HCT116 (cell line): Measurements from ENCODE around the gene ARRDC1. TPM values are rescaled to one million over a fixed set of nuclear protein-coding genes. Genes with fewer than 3 reads are reported as not detected.
A peak's percentile ranks its signal among the peaks of the same experiment; 100 is the strongest.

Experiments
- ATAC-seq: fragments of 200-7000 bp; cut with Tn5 transposase; 2 replicates; pipeline ENCODE4 v1.9.1; 2020; ENCODE audit warnings: mild to moderate bottlenecking, moderate library complexity
- BruUV-seq: library from RNA; stranded (reverse); fragments of 400-500 nt; replicated peaks from 2 replicates; lab custom pipeline; 2021; lab: Mats Ljungman, UMichigan
- CTCF ChIA-PET: fragments of 300-600 bp; sonication (Branson Sonifier 250); formaldehyde crosslinking; loops from one replicate; lab custom pipeline; 2021; ENCODE audit warnings: antibody characterized with exemption; lab: Charles Lee
- POLR2A ChIA-PET: fragments of 300-600, 350-600 bp; sonication (Branson Sonifier 250); formaldehyde crosslinking; loops from one replicate; lab custom pipeline; 2021; ENCODE audit warnings: antibody characterized with exemption; lab: Charles Lee
- RAD21 ChIA-PET, 2 experiments: fragments of 300-600 bp; sonication (Branson Sonifier 250); formaldehyde crosslinking; loops; one replicate each; lab custom pipeline; 2023; ENCODE audit warnings: low total read pairs in 2 of 2; ENCODE audit not compliant: uncharacterized antibody in 2 of 2, unreplicated experiment in 2 of 2, low non-redundant PET in 1 of 2; lab: Charles Lee
- DNase-seq: peaks from one replicate; pipeline ENCODE4 v3.0.0-alpha.2; 2010; ENCODE audit warnings: low read depth, low spot score
- H2AFZ ChIP-seq: fragments of 200-600 bp; shearing (Covaris generic), sonication (generic); 2 replicates; pipeline ENCODE4 v1.6.1; 2017; ENCODE audit warnings: low read depth, mixed run types, mixed read lengths, antibody characterized with exemption, low read length; ENCODE audit not compliant: poor library complexity, severe bottlenecking
- H3K27ac ChIP-seq: 2 replicates; pipeline ENCODE4 v1.5.1; 2012; ENCODE audit warnings: low read depth, low read length
- H3K27me3 ChIP-seq: fragments of 200-600 bp; sonication (generic); 2 replicates; pipeline ENCODE4 v1.6.1; 2016; ENCODE audit warnings: mixed run types, low read length, mixed read lengths; ENCODE audit not compliant: insufficient read depth
- H3K36me3 ChIP-seq, 2 experiments: fragments of 200-500 bp in 1 of 2; fragments of 200-600 bp in 1 of 2; sonication (Bioruptor generic) in 1 of 2; sonication (generic) in 1 of 2; 2 replicates each; pipeline versions ENCODE4 v1.5.1 to v1.6.1; 2014 to 2016; ENCODE audit warnings: low read length in 2 of 2, inconsistent platforms in 1 of 2, mixed read lengths in 1 of 2, mixed run types in 1 of 2; ENCODE audit not compliant: insufficient read depth in 2 of 2, control insufficient read depth in 1 of 2
- H3K4me1 ChIP-seq, 2 experiments: fragments of 200-600 bp in 1 of 2; sonication (generic) in 1 of 2; 2 replicates each; pipeline versions ENCODE4 v1.5.1 to v1.6.1; 2012 to 2017; ENCODE audit warnings: low read length in 2 of 2, inconsistent platforms in 1 of 2, mild to moderate bottlenecking in 1 of 2, mixed read lengths in 1 of 2, mixed run types in 1 of 2, moderate library complexity in 1 of 2; ENCODE audit not compliant: insufficient read depth in 2 of 2, control insufficient read depth in 1 of 2
- H3K4me2 ChIP-seq: fragments of 200-600 bp; sonication (generic); 2 replicates; pipeline ENCODE4 v1.6.1; 2017; ENCODE audit warnings: mixed run types, low read length, mixed read lengths
- H3K4me3 ChIP-seq, 2 experiments: fragments of 200-600 bp in 1 of 2; sonication (generic) in 1 of 2; replicated peaks in 1 of 2; 2 replicates each; pipeline ENCODE4 v1.5.1; 2011 to 2016; ENCODE audit warnings: low read length in 2 of 2, control low read depth in 1 of 2, low read depth in 1 of 2, mild to moderate bottlenecking in 1 of 2, mixed read lengths in 1 of 2, mixed run types in 1 of 2
- H3K79me2 ChIP-seq: fragments of 200-600 bp; sonication (generic); 2 replicates; pipeline ENCODE4 v1.6.1; 2017; ENCODE audit warnings: mild to moderate bottlenecking, mixed run types, low read length, moderate library complexity, mixed read lengths; ENCODE audit not compliant: insufficient read depth
- H3K9ac ChIP-seq: fragments of 200-600 bp; sonication (generic); 2 replicates; pipeline ENCODE4 v1.6.1; 2016; ENCODE audit warnings: low read length, mixed read lengths
- H3K9me2 ChIP-seq: fragments of 200-600 bp; sonication (generic), shearing (Covaris generic); 2 replicates; pipeline ENCODE4 v1.6.1; 2017; ENCODE audit warnings: mixed run types, mild to moderate bottlenecking, moderate library complexity; ENCODE audit not compliant: insufficient read depth
- H3K9me3 ChIP-seq, 2 experiments: fragments of 200-500 bp in 1 of 2; fragments of 200-600 bp in 1 of 2; sonication (Bioruptor generic) in 1 of 2; sonication (generic) in 1 of 2; 2 replicates each; pipeline ENCODE4 v1.6.1; 2014 to 2017; ENCODE audit warnings: low read length in 2 of 2, mixed read lengths in 2 of 2, inconsistent platforms in 1 of 2, low read depth in 1 of 2, mild to moderate bottlenecking in 1 of 2, mixed run types in 1 of 2, moderate library complexity in 1 of 2; ENCODE audit not compliant: control insufficient read depth in 1 of 2, insufficient read depth in 1 of 2
- H4K20me1 ChIP-seq: fragments of 200-600 bp; sonication (generic), shearing (Covaris generic); 2 replicates; pipeline ENCODE4 v1.6.1; 2017; ENCODE audit warnings: mixed run types, mild to moderate bottlenecking, moderate library complexity; ENCODE audit not compliant: insufficient read depth
- CBX3 ChIP-seq: IDR thresholded peaks from 2 replicates; pipeline ENCODE4 v1.6.1; 2012; ENCODE audit warnings: low read depth
- CEBPB ChIP-seq: IDR thresholded peaks from 2 replicates; pipeline ENCODE4 v1.6.1; 2012; ENCODE audit warnings: low read depth
- ELF1 ChIP-seq: IDR thresholded peaks from 2 replicates; pipeline ENCODE4 v1.6.1; 2012; ENCODE audit warnings: low read depth, borderline replicate concordance
- EZH2 ChIP-seq: fragments of 200-600 bp; sonication (generic); IDR thresholded peaks from 2 replicates; pipeline ENCODE4 v1.6.1; 2017; ENCODE audit warnings: antibody characterized with exemption, mixed run types
- POLR2A ChIP-seq: IDR thresholded peaks from 2 replicates; pipeline ENCODE4 v1.7.0; 2011; ENCODE audit warnings: borderline replicate concordance; ENCODE audit not compliant: insufficient read depth, insufficient read length; ENCODE audit errors: extremely low read depth
- SRF ChIP-seq: IDR thresholded peaks from 2 replicates; pipeline ENCODE4 v1.6.1; 2012; ENCODE audit warnings: low read depth
- ZBTB33 ChIP-seq: IDR thresholded peaks from 2 replicates; pipeline ENCODE4 v1.6.1; 2011; ENCODE audit warnings: mild to moderate bottlenecking, low read length, moderate library complexity; ENCODE audit not compliant: insufficient replicate concordance; ENCODE audit errors: extremely low read depth
- intact Hi-C: fragments of 100-400 bp; cut with micrococcal nuclease; formaldehyde crosslinking; loops from 2 replicates; pipeline ENCODE4 v1.10.0; 2022
- total RNA-seq: library from RNA; stranded (reverse); gene quantifications from one replicate; pipeline ENCODE4 v1.2.1, GENCODE V29; 2021; ENCODE audit not compliant: unreplicated experiment
- TF ChIP-seq, protein P1 (sequence below), 3 experiments: fragments of 200-600 bp in 1 of 3; sonication (generic) in 1 of 3; IDR thresholded peaks in 2 of 3; conservative IDR thresholded peaks in 1 of 3; 2 replicates each; pipeline ENCODE4 v1.5.1; 2012 to 2017; ENCODE audit warnings: low read depth in 2 of 3, low read length in 2 of 3, antibody characterized with exemption in 1 of 3, borderline replicate concordance in 1 of 3, control low read depth in 1 of 3, mild to moderate bottlenecking in 1 of 3, mixed read lengths in 1 of 3, mixed run types in 1 of 3, moderate library complexity in 1 of 3; ENCODE audit not compliant: insufficient read depth in 1 of 3

Gene ARRDC1
- total RNA-seq, 1 experiment from 2014 or later = 82.8 TPM

DNA sequence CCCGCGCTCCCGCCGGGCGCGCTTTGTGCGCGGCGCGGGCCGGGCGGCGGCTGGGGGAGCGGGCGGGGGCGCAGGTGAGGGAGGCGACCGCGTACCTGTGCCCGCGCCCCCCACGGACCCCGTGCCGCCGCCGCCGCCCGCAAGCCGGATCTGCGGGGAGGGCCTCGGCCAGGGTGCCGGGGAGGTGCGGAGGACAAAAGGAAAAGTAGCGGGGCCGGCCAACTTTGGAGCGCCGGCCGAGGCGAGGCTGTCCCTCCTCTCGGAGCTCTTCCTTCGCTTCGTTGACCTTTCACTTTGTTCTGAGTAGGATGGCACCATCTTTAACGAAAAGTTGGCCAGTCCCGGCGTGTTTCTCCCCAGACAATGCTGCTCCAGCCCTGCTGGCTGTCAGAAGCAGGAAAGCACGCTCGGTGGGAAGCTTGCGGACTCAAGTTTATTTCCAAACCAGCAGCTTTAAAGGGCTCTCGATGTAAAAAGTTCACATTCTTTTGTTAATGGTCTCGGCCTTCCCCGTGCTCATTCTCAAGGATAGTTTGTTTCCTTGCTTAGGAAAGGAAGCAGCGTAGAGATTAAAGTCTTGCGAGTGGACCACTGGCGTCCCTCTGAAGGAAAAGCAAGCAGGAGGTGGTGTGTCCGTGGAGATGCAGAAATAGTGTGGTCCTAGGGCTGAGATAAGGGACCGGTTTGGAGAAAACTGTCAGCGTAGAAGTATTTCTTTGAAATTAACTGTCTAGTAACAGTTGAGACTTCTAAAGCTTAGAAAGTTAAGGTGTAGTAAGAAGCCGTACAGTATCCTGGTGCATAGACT is 14.0 kb downstream of the ARRDC1 start:
- H3K79me2 ChIP-seq = peaks cover 79% of the 10 kb centered on the region
- H3K9ac ChIP-seq = peak overlapping the region; percentile 82
- H2AFZ ChIP-seq = no peak overlapping the region
- ChIA-PET POLR2A (interaction anchor here (0.8 to 1.0 kb wide), 3 partner anchors 14 to 37 kb away, joined by 3 read pairs; partner anchors contain the start of gene ARRDC1), RAD21 (no interaction called here), CTCF (interaction anchor here (0.9 to 1.2 kb wide), 2 partner anchors 68 to 75 kb away, joined by 3 to 4 read pairs; partner anchors contain the start of gene MRPL41)
- no peak for DNase-seq
- peak overlapping the region; percentile 91 for H3K4me2 ChIP-seq
- TF ChIP-seq ELF1 = no peak
- TF ChIP-seq CEBPB = no peak
- no peak for TF ChIP-seq POLR2A
- TF ChIP-seq EZH2 = no peak
- H3K9me2 ChIP-seq = no peaks in the 10 kb centered on the region
- peaks cover 19 to 30% of the 10 kb centered on the region in 2 experiments for H3K4me1 ChIP-seq
- ATAC-seq = peak; percentile 6
- peak overlapping the region; percentile 72 for H3K27ac ChIP-seq
- no peaks in the 10 kb centered on the region for H3K9me3 ChIP-seq
- H3K36me3 ChIP-seq = peaks cover 2 to 21% of the 10 kb centered on the region in 2 experiments; a peak in 2 of 4 replicates
- peaks cover 5% of the 10 kb centered on the region; the same call in 1 of the 2 replicates for H4K20me1 ChIP-seq
- BruUV-seq = no TSS peak
- intact Hi-C loops = no loop called here
- peak overlapping the region; percentile 74 to 88 for H3K4me3 ChIP-seq
- no peaks in the 10 kb centered on the region for H3K27me3 ChIP-seq

DNA sequence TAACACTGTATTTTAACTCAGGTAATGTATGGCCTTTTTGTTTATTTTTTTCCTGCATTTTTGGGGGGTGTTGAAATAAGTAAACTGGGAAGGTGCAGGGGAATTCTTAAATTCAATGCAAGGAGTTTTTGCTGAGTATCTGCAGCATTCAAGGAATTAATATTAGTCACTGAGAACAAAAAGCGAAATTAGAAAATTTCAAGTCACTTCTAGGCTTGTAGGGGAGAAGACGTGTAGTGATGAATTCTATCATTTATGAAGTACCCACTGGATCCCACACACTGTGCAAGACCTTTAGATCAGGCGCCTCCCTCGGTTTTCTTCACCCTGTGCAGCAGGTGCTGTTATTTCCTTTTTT is 14.5 kb downstream of the ARRDC1 start:
- Histone ChIP-seq H3K79me2 (peaks cover 85% of the 10 kb centered on the region), H2AFZ (no peak overlapping the region), H3K9ac (peak overlapping the region; percentile 82), H3K9me3 (no peaks in the 10 kb centered on the region), H3K27ac (peak overlapping the region; percentile 72; the same call in 1 of the 2 replicates), H3K27me3 (no peaks in the 10 kb centered on the region), H3K9me2 (no peaks in the 10 kb centered on the region), H3K36me3 (peaks cover 2 to 15% of the 10 kb centered on the region in 2 experiments; a peak in 2 of 4 replicates), H3K4me2 (peak overlapping the region; percentile 91), H3K4me3 (peak overlapping the region; percentile 74 to 88), H4K20me1 (peaks cover 5% of the 10 kb centered on the region; the same call in 1 of the 2 replicates), H3K4me1 (peaks cover 19 to 30% of the 10 kb centered on the region in 2 experiments)
- ChIA-PET RAD21 (no interaction called here), CTCF (no interaction called here), POLR2A (no interaction called here)
- DNase-seq (no peak), ATAC-seq (no peak)
- intact Hi-C loops = no loop called here
- TSS peak; percentile 73 for BruUV-seq
- TF ChIP-seq ZBTB33 = no peak
- TF ChIP-seq, protein P1, sequence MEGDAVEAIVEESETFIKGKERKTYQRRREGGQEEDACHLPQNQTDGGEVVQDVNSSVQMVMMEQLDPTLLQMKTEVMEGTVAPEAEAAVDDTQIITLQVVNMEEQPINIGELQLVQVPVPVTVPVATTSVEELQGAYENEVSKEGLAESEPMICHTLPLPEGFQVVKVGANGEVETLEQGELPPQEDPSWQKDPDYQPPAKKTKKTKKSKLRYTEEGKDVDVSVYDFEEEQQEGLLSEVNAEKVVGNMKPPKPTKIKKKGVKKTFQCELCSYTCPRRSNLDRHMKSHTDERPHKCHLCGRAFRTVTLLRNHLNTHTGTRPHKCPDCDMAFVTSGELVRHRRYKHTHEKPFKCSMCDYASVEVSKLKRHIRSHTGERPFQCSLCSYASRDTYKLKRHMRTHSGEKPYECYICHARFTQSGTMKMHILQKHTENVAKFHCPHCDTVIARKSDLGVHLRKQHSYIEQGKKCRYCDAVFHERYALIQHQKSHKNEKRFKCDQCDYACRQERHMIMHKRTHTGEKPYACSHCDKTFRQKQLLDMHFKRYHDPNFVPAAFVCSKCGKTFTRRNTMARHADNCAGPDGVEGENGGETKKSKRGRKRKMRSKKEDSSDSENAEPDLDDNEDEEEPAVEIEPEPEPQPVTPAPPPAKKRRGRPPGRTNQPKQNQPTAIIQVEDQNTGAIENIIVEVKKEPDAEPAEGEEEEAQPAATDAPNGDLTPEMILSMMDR (IDR thresholded peaks at IDR 0.05 in 2 of 3, conservative IDR thresholded peaks at IDR 0.05 in 1 of 3; ENCODE audit: borderline replicate concordance in 1 of 3, insufficient read depth in 1 of 3, low read depth in 2 of 3, low read length in 2 of 3) = no peak
- no peak for TF ChIP-seq SRF
- TF ChIP-seq CBX3 = no peak
- TF ChIP-seq, all 23 proteins: peak for 0
